ENCODE results near the gene CYB5D1.

DNA sequence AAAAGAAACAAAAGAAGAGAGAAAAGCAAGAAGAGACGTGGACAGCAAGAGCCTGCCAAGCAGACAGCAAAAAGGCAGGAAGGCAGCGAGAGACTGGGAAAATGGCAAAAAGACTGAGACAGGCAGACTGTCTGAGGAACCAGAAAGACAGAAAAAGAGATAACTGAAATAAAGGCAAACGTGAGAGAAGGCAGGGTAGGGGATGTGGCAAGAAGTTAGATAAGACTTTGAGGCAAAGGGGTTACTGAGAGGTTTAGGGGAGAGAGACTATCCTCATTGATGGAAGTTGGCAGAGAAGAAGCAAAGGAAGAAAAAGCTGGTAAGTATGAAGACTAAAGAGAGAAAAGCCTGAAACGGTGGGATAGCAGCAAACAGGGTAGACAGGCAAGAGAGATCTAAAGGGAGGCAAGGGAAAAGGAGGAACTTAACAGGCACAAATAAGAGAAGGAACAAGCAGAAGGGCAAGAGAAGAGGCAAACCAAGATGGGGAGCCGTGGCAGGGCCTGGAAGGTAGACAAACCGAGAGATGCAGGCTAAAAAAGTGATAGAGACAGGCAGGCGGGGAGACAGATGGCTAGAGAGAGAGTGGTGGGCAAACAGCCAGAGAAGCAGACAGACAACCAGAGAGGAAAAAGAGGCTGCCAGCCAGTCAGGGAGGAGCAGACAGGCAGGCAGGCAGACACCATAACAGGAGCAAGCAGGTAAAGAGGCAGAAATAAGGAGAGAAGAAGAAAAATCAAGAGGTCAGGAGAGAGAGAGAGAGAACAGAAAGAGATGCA lies 23.7 kb downstream of the CYB5D1 start:
- TF ChIP-seq, protein P1, sequence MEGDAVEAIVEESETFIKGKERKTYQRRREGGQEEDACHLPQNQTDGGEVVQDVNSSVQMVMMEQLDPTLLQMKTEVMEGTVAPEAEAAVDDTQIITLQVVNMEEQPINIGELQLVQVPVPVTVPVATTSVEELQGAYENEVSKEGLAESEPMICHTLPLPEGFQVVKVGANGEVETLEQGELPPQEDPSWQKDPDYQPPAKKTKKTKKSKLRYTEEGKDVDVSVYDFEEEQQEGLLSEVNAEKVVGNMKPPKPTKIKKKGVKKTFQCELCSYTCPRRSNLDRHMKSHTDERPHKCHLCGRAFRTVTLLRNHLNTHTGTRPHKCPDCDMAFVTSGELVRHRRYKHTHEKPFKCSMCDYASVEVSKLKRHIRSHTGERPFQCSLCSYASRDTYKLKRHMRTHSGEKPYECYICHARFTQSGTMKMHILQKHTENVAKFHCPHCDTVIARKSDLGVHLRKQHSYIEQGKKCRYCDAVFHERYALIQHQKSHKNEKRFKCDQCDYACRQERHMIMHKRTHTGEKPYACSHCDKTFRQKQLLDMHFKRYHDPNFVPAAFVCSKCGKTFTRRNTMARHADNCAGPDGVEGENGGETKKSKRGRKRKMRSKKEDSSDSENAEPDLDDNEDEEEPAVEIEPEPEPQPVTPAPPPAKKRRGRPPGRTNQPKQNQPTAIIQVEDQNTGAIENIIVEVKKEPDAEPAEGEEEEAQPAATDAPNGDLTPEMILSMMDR (conservative IDR thresholded peaks at IDR 0.05; ENCODE audit: low read length): no peak
- no peak for TF ChIP-seq EZH2phosphoT487 (IDR thresholded peaks at IDR 0.05; ENCODE audit: borderline replicate concordance, low read depth, low read length)

All from OCI-LY7 (cell line).